BE2C (cell line): ENCODE results near the gene MEPCE.

Experiments used
- DNase-seq: peaks from one replicate; pipeline ENCODE4 v3.0.0-alpha.2; 2020
- H3K27me3 ChIP-seq: fragments of 250-450 bp; sonication (Bioruptor Pico); 2 replicates; pipeline ENCODE4 v1.5.1; 2020; ENCODE audit warnings: mild to moderate bottlenecking
- H3K36me3 ChIP-seq: fragments of 250-450 bp; sonication (Bioruptor Pico); 2 replicates; pipeline ENCODE4 v1.5.1; 2020; ENCODE audit warnings: mild to moderate bottlenecking
- H3K4me1 ChIP-seq: fragments of 250-450 bp; sonication (Bioruptor Pico); 2 replicates; pipeline ENCODE4 v1.5.1; 2020
- H3K4me3 ChIP-seq: 2 replicates; pipeline ENCODE4 v1.5.1; 2011; ENCODE audit warnings: low read depth, low read length
- H3K9me3 ChIP-seq: fragments of 250-450 bp; sonication (Bioruptor Pico); 2 replicates; pipeline ENCODE4 v1.5.1; 2020
- TF ChIP-seq, protein P1 (sequence below): IDR thresholded peaks from 2 replicates; pipeline ENCODE4 v1.5.1; 2012; ENCODE audit warnings: mild to moderate bottlenecking, low read depth, low read length

The MEPCE gene

DNA sequence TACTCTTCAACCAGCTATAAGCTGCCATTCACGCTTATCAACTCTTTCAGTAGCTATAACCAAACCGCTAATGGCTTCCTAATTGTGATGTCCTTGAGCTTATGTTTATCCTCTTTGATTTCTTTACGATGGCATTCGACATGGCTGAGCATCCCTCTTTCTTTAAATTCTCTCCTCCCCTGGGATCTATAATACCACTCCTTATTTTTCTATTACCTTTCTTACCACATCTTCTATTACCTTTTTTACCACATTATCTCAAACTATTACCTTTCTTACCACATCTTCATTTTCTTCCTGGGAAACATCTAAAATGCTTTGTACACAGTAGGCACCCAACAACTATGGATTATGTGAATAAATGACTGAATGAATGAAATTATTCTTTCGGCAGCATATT lies 14.2 kb upstream of the MEPCE start:
- TF ChIP-seq, protein P1, sequence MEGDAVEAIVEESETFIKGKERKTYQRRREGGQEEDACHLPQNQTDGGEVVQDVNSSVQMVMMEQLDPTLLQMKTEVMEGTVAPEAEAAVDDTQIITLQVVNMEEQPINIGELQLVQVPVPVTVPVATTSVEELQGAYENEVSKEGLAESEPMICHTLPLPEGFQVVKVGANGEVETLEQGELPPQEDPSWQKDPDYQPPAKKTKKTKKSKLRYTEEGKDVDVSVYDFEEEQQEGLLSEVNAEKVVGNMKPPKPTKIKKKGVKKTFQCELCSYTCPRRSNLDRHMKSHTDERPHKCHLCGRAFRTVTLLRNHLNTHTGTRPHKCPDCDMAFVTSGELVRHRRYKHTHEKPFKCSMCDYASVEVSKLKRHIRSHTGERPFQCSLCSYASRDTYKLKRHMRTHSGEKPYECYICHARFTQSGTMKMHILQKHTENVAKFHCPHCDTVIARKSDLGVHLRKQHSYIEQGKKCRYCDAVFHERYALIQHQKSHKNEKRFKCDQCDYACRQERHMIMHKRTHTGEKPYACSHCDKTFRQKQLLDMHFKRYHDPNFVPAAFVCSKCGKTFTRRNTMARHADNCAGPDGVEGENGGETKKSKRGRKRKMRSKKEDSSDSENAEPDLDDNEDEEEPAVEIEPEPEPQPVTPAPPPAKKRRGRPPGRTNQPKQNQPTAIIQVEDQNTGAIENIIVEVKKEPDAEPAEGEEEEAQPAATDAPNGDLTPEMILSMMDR: no peak
- no peak for DNase-seq
- H3K27me3 ChIP-seq: peaks cover 7% of the 10 kb centered on the region
- no peak overlapping the region for H3K4me3 ChIP-seq
- no peaks in the 10 kb centered on the region for H3K36me3 ChIP-seq
- no peaks in the 10 kb centered on the region for H3K4me1 ChIP-seq
- H3K9me3 ChIP-seq: no peaks in the 10 kb centered on the region

DNA sequence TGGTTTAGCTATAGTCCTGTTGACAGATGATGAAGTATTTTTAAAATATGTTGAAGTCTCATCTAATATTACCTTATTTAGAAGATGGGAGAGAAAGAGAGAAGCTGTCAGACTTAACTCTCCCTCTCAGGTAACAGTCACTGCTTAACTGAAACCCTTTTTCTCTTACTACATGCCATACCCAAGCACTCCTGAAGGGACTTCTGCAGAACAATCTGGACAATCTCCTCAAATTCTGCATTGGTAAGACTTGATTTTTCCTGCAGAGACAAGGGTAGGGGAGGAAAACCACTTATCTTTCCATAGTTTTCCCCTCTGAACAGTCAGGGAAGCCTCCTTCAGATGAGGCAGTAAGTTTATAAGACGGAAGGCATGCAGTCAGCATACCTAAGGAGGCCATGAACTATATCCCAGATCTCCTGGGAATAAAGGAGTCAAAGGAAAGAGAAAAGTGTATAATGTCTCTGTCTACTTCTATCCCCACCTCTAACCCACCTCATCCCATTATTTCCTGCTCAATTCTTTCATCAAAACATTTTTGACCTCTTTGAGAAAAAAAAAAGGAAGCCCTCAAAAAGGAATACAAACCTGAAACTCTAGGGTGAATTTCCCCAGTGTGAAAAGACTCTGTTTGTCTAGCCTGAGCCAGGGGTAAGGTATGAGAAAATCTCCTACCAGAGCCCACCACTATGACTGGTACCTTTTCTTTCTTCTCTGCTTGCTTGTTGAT lies 10.5 kb upstream of the MEPCE start:
- TF ChIP-seq, protein P1: no peak
- H3K36me3 ChIP-seq: no peaks in the 10 kb centered on the region
- H3K9me3 ChIP-seq: no peaks in the 10 kb centered on the region
- no peak for DNase-seq
- no peak overlapping the region for H3K4me3 ChIP-seq
- no peaks in the 10 kb centered on the region for H3K27me3 ChIP-seq
- H3K4me1 ChIP-seq: no peaks in the 10 kb centered on the region

DNA sequence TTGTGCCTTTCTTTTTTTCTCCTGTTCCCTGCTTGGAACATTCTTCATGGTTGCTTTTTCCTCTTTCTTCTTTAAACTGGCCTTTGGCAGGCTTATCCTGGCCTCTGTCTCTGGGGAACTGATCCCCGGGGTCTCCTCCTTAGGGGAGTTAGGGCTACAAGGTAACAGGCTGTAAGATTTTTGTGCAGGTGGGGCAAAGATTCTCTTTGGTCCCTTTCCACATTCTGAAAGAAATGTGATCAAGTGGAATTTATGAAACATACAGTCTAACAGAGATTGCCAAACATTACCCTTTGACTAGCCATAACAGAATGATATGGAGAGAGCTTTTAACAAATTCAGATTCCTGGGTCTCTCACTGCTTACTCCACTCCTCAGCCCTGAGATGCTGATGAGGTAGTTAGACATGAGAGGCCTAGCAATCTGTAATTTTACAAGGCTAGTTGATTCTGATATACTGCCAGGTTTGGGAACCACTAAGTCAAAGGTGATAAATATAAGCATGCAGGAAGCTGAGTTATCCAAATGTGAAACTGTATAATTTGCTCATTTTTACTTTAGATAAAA lies 9.9 kb upstream of the MEPCE start:
- Histone ChIP-seq H3K36me3 (no peaks in the 10 kb centered on the region), H3K4me1 (no peaks in the 10 kb centered on the region), H3K4me3 (no peak overlapping the region), H3K9me3 (no peaks in the 10 kb centered on the region), H3K27me3 (no peaks in the 10 kb centered on the region)
- no peak for DNase-seq
- TF ChIP-seq, protein P1: no peak

GRCh38 chr7:100423315-100423714 lies 6.3 kb upstream of the MEPCE start:
- no peaks in the 10 kb centered on the region for H3K36me3 ChIP-seq
- H3K4me3 ChIP-seq: no peak overlapping the region
- no peaks in the 10 kb centered on the region for H3K4me1 ChIP-seq
- no peaks in the 10 kb centered on the region for H3K27me3 ChIP-seq
- no peak for DNase-seq
- TF ChIP-seq, protein P1: no peak
- H3K9me3 ChIP-seq: no peaks in the 10 kb centered on the region

GRCh38 chr7:100425347-100425746 lies 4.3 kb upstream of the MEPCE start:
- TF ChIP-seq, protein P1: no peak
- H3K36me3 ChIP-seq: peaks cover 3% of the 10 kb centered on the region; the same call in 1 of the 2 replicates
- DNase-seq: no peak
- H3K27me3 ChIP-seq: no peaks in the 10 kb centered on the region
- H3K4me1 ChIP-seq: no peaks in the 10 kb centered on the region
- no peak overlapping the region for H3K4me3 ChIP-seq
- H3K9me3 ChIP-seq: no peaks in the 10 kb centered on the region

GRCh38 chr7:100426516-100426915 lies 3.1 kb upstream of the MEPCE start:
- Histone ChIP-seq H3K9me3 (no peaks in the 10 kb centered on the region), H3K36me3 (peaks cover 10% of the 10 kb centered on the region; the same call in 1 of the 2 replicates), H3K4me3 (no peak overlapping the region), H3K27me3 (no peaks in the 10 kb centered on the region), H3K4me1 (no peaks in the 10 kb centered on the region)
- DNase-seq: no peak
- TF ChIP-seq, protein P1: no peak
